Pulmonary artery endothelial cell (primary cell): ENCODE results near the gene TSSK2. TPM values are rescaled to one million over a fixed set of nuclear protein-coding genes. Genes with fewer than 3 reads are reported as not detected.

ENCODE experiments used
- DNase-seq: peaks from one replicate; pipeline ENCODE4 v3.0.0-alpha.2; 2011; ENCODE audit warnings: low read depth, low spot score
- total RNA-seq: library from RNA; depleted of rRNA; stranded (reverse); fragments of >200 nt; gene quantifications from 2 replicates; pipeline ENCODE4 v1.2.3, GENCODE V29; 2014

The TSSK2 gene
- total RNA-seq, 1 donor from 2014 or later: not detected

DNA sequence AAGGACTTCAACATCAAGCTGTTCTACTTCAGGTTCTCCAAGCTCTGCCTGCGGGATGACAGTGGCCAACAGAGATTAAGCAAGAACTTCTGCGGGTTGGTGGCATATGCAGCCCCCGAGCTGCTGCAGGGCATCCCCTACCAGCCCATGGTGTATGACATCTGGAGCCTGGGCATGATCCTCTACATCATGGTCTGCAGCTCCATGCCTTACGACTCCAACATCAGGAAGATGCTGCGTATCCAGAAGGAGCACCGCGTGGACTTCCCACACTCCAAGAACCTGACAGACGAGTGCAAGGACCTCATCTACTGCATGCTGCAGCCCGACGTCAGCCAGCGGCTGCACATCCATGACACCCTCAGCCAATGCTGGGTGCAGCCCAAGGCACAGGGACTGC, 6.1 kb upstream of the TSSK2 start:
- no peak for DNase-seq

DNA sequence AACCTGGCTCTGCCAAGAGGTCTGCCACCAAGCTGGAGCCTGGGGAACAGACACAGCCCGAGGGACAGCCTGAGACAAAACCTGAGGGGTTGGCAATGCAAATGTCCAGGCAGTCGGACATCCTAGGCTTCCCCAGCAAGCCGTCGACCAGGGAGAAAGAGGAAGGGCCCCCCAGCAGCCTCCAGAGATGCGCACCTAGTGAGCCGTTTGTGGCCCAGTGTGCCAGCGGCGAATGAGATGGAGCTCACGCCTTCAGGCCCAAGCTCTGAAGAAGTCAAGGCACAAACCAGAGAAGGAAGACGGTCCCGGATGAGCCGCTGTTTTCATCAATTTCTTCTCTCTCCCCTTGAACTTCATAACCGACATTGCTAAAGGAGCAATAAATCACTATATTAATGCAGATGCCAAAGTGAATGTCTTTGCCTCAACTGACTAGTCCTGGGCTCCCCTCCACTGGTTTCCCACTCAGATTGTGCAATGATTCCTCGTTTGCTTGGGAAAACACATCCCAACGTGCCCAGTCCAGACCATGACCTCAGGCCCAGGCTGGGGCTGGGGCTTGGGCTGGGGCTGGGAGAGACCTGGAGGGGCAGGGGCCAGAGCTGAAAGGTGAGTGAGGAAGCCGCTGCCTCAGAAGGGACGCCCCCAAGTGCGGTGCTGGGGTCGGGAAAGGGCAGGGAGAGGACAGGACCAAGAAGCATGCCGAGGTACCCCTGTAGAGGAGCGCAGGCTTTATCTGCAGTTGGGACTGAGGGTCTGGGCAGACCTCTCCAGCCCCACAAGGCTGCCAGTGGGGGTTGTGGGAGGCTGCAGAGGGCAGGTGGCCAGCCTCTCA, 5.4 kb upstream of the TSSK2 start:
- DNase-seq: no peak

DNA sequence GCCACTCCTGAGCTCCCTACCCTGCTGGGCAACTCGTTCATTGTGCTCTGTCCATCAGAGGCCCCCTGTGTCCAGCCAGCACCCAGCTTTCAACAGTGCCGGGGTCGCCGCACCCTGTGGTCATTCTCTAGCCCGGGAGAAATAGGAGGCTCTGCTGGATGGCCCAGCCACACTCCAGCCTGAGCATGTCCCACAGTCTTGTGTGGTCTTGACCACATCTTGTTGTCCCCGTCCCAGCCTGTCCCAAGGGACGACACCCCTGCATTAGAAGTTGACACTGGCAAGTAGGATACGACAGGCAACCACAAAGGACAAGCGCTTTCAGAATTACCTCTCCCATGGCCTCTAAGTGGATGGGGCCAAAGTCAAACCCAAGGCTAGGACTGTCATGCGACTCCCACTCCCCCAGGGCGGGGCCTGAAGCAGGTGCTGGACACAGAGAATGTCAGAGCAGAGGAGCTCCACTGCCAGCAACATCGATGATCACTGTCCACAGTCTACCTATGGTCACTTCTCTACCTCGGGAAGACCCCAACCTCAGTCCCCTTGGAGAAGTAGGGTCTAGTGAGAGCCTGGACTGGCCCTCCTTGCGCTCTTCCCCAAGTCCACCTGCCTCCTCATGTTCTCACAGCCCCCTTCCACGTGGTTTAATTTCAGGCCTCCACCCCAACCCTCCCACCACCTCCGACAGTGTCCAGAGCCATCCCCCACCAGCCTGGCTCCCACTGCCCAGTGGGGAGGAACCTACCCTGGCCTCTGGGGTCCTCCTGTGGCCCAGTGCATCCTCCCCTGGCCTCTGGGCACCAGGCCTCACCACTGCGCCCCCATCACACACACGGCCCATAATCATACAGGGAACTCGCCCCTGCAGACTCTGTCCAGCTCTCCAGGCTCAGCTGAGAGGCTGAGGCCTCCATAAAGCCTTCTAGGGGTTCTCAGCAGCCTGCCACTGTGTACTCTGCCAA, 4.5 kb upstream of the TSSK2 start:
- no peak for DNase-seq

DNA sequence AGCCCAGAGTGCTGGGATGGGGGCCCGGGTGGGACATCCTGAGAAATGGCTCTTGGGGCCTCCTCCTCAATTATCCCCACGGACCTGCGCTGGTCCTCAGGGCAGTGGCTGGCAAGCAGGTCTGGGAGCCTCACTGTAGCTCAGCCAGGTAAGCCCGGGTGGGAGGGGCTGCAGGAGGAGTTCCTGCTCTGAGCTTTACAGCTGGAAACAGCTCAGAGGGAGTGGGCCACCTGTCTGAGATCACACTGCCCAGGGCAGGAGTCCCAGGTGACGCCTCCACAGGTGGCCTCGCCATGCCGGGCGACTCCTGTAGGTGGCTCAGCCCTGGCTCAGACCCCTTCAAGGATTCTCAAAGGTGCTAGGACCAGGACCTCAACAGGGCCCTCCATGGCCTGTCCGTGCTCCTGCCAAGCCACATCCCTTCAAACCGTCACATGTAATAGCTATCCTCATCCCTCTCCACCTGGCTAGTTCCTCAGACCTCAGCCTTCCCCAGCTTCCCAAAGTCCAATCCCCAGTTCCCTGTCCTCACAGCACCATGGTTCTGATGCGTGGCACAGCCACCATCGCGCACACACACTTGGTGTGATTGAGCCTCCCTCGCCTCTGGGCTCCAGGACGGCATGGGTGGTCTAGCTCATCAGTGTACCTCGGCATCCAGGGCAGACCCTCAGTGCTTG, 3.6 kb upstream of the TSSK2 start:
- no peak for DNase-seq

DNA sequence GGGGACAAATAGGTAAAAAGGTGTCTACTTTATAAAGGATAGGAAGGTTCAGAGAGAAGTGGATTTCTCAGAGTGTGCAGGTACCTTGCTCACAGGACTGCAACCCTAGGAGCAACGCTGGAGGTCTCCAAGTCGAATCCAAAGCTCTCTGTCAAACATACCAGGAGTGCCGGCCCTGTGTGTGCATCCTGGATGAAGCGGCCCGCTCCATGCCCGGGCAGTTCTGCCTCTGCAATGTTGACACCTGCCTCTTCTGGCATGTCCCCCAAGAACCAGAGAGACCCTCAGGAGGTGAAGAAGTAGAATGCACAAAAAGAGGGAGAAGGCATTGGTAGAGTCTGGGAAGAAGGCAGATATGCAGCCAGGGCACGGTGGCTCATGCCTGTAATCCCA, 3.1 kb upstream of the TSSK2 start:
- DNase-seq: no peak

DNA sequence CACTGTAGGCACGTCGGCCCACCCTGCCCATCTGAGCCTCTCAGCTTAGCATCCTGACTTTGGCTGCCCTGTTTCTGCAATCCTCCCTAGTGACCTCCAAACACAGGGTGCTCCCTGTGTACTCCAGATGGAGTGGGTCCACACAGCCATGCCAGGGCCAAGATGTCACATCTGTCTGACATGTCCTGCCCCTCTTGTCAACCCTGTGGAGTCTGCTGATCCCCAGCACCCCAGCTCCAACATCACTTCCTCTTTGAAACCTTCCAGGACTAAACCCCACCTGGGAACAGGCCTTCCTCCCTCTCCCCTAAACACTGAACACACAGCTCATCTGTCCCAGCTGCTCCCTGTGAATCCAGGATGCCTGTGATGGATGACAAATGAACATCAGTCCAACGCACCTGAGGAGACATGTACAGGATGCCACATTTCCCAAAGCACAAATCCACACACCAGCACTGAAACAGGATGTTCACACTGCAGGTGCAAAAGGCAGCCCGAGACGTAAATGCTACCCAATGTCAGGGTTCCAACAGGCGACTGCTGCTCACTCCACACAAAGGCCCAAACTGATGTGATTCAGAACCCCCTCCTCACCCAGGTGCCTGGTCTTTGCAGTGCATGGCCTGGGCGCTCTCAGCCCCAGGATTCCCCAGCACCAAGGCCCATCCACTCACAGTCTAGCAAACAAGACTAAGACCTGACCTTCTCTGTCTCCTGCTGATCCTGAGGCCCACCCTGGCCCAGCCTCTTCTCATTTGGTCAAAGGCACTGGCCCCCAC, 2.0 kb upstream of the TSSK2 start:
- no peak for DNase-seq

DNA sequence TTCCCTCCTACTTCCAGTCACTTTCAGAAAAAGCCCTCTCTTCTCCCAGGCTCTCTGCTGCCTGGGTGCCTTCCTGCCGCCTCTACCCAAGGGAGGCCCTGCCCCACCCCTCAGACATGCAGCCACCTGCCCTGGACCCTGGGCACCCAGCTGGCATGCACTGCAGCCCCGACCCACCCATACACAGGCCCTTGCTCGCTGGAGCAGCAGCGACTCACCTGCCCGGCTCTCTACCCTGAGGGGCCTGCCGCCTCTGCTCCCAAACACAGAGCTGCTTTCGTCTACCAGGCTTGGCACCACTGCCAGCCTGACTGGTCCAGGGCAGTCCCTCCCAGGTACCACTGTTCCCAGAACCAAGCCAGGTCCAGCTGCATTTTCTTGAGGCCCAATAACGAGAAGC, 1.2 kb upstream of the TSSK2 start:
- no peak for DNase-seq

DNA sequence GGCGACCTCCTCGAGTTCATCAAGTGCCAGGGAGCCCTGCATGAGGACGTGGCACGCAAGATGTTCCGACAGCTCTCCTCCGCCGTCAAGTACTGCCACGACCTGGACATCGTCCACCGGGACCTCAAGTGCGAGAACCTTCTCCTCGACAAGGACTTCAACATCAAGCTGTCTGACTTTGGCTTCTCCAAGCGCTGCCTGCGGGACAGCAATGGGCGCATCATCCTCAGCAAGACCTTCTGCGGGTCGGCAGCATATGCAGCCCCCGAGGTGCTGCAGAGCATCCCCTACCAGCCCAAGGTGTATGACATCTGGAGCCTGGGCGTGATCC, 542 bp downstream of the TSSK2 start:
- no peak for DNase-seq

DNA sequence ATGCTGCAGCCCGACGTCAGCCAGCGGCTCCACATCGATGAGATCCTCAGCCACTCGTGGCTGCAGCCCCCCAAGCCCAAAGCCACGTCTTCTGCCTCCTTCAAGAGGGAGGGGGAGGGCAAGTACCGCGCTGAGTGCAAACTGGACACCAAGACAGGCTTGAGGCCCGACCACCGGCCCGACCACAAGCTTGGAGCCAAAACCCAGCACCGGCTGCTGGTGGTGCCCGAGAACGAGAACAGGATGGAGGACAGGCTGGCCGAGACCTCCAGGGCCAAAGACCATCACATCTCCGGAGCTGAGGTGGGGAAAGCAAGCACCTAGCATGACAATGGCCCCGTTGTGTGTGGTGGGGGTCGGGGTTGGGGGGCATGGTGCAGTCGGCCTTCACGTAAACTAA, 1.0 kb downstream of the TSSK2 start:
- no peak for DNase-seq

DNA sequence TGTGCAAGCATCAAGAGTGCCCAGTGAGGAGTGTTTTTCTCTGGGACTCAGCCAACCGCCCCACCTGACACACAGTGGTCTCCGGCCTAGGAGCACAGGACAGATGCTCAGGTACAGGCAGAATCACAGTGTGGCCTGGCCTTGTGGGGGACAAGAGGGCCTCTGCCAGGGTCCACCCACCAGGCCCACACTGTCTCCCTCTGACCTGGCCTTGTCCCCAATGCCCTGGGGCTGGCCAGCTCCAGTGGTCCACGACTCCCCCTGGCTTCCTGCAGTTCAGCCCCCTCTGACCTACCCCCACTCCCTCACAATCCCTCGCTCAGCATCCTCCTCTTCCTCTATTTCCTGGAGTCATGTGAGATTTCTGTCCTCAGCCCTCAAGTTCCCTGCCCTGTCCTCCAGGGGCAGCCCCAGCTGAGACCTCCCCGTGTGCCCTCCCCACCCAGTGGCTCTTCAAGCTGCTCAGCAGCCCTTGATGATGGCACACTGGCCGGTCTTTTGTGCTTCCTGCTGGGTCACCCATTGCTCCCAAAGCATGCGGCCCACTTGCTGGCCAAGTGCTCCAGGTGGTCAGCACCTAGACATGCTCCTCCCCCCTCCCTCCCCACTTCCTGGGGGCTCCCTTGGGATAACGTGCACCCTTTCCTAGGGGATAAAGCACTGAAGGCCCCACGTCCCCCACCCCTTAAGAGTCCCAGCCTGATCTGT, 1.7 kb downstream of the TSSK2 start:
- no peak for DNase-seq

DNA sequence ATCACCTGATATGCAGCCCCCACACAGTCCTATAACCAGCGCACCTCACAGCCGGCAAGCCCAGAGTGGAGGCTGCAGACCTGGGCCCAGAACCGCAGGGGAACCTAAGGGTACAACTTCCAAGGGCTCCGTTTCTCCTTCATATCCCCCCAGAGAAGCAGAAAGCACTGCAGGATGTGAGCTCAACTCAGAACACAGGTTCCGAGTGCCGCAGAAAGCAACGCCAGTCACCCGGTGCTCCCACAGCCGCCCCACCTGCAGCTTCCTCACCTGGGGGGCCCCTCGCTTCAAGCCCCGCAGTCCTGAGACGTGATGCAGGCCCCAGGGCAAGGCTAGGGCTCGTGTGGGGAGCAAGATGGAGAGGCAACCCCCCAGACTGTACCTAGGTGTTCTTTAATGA, 2.5 kb downstream of the TSSK2 start:
- no peak for DNase-seq

DNA sequence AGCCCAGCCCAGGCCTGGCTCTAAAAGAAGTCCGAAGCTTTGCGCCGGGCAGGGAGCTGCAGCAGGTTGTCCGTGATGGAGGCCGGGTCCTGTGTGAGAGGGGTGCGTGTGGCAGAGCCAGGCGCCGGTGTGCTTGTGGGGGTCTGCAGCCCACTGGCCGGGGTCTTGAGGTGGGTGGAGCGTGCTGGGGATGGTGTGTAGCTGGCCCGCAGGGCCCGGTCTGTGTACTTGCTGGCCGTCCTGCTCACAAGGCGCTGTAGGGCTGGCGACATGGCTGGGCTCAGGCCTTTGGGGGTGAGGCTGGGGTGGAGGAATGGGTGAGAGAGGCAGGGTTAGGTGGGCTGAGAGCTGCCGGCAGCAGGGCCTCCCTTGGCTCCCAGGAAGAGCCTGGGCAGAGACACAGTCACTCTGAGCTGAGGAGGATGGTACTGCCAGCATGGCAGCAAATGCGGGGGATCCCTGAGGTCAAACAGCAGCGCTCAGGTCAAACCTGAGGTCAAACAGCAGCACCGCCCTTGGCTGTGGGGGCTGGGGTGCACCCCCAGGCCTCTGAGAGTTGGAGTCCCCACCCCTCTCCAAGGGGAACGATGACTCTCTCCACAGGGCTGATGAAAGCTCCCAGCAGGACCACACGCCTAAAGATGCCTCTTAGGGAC, 3.2 kb downstream of the TSSK2 start:
- DNase-seq: no peak

DNA sequence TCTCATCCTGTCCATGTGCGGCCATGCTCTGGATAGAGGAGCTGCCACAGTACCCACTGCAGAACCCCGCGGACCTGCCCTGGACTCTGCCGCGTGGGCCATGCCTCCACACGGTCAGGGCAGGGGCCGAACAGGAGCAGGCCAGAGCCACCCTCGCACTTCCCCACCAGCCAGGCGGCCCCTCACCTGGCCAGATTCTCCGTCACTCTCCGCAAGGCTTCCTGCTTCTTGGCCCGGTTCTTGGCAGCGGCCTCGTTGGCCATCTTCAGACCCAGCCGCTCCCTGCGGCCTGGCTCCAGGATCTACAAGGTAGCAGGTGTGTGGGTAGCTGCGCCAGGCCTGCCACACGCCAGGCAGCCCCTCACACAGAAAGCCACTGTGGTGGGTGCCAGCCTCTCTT, 3.8 kb downstream of the TSSK2 start:
- no peak for DNase-seq

DNA sequence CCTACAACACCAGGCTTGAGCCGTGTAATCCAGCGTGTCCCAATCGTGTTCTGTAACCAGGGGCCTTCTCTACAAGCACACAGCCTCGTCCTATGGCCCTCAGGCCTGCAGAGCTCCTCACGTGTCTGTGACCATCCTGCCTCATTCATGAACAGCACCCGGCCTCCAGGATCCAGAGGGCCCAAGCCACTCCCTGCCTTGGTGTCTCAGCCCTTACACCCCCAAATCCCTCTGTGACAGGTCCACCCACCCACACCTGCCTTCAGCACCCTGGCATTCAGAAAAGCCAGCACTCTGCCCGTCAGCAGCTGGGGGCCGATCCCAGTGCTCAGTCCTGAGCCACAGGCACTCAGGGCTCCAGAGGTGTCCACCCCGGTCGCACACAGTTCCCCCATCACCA, 5.8 kb downstream of the TSSK2 start:
- DNase-seq: no peak

DNA sequence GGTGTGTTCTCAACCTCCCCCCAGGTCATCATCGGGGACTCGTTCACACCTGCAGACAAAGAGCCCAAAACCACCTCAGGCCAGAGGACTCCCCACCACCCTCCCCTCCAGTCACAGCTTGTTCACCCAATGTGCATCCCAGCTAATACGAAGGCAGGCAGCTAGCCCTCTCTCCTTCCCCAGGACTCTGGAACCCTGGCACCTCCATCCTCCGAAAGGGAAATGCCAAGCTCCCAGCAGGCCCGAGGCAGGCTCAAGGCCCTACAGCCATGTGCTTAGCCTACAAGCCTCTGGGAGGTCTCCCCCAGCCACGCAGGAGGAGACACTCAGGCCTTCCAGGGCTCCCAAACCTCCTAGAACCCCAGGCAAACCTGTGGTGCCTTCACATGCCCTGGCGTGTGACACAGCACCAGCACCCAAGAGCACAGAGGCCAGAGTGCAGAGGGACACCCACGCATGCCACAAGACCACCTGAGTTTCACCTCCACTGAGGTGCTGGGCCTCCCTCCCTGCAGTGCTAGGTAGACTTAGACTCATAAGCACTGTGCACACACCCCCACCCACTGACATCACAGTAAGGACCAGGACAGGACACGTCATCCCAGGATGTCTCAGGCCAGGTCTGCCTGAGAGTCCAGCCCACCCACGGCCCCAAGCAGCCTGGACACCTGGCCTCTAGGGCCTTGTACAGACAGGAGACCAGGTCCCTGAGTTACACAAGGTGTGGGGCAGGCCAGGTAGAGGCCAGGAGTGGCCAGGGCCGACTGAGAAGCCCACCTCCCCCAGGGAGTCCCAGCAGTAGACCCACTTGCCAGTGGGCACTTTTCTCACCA, 6.5 kb downstream of the TSSK2 start:
- no peak for DNase-seq

DNA sequence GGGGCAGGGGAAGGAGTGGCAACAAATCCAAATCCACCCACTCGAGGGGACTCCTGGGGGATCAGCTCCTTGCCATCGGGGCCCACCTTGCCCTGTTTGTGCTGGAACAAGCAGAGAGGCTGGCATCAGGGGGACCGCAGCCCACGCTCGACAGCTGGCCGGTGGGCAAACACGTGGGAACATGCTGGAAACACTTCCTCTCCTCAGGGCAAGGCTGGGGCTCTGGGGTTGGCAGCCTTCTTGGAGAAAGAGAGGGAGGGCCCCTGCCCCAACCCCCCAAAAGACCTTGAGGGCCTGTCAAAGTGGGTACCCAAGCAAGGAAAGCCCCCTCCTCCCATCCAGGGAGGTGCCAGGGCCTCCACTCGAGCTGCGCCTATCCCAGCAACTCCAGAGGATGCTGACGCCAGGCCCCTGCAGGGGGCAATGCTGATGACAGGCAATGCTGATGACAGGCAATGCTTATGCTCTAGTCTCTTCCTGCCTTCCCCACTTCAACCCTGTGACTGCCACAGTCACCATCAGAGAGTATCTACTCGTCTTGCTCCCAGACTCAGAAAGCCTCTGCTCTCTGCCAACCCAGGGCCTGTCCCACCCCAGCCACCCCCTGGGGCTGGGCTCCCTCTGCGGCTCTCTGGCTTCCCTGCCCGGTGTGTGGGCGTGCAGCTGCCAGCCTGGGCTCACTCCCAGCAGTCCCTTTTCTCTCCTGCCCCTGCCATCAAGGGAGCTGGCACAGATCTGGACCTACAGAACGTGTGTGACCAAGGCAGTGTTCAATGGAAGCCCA, 7.3 kb downstream of the TSSK2 start:
- DNase-seq: no peak

DNA sequence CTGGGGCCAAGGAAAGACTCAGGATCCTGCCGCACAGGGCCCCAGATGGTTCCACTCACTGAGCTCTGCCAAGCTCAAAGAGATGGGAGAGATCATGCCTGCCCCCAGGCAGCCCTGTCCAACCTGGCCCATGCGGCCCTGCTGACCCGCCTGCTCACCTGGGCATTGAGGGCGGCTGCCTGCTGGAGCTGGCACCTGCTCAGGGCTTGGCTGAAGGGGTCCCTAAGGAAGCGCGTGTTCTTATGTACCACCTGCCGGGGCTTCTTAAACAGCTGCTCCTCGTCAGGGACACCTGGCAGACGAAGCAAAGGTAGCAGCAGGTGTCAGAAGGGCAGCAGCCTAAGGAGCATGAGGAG, 7.9 kb downstream of the TSSK2 start:
- DNase-seq: no peak

DNA sequence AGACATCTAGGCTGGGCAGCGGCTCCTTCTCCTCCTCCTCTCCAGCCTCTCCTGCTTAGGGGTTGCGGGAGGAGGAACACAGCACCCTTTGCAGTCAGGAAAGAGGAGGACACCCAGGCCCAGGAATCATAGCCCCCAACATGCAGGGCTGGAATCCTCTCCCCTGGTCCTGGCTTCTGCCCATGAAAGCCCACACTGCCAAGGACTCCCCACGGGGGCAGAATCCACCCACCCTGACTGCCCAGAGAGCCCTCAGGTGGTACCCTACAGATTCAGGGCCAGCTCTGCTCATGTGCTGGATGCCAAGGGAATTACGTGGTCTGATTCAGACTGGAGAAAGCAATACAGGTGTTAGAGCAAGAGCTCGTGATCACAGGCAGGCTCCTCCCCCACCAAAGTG, 8.9 kb downstream of the TSSK2 start:
- no peak for DNase-seq

DNA sequence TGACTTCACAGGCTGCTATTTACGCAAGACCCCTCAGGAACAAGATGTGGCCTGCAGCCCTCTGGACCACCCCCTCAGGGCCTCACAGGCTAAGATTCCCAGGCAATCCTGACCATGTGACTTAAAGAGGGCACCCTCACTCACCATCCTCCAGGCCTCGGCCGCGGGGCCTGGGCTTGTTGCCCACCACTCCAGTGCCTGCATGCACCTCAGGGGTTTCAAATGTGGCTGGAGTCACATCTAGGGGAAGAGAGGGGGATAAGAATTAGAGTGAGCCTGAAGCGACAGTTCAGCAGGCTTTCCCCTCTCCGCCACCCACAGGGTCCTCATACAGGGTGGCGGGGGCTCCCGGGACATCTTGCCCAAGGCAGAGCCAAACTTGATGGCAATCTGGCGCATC, 11.3 kb downstream of the TSSK2 start:
- DNase-seq: no peak
